BJ (cell line): ENCODE data around the gene HMG20B. TPM values are rescaled to one million over a fixed set of nuclear protein-coding genes. Genes with fewer than 3 reads are reported as not detected.

Experiments
- CTCF ChIA-PET: fragments of 350-600 bp; formaldehyde crosslinking; extraction: SDS; loops from one replicate; lab custom pipeline; 2021; ENCODE audit warnings: antibody characterized with exemption, inconsistent platforms; lab: Yijun Ruan, JAX
- POLR2A ChIA-PET: fragments of 300-600 bp; sonication (Branson Sonifier 250); formaldehyde crosslinking; extraction: SDS; loops from one replicate; lab custom pipeline; 2021; ENCODE audit warnings: antibody characterized with exemption; lab: Charles Lee
- DNase-seq: peaks from one replicate; pipeline ENCODE4 v3.0.0-alpha.2; 2011; ENCODE audit warnings: low read depth
- H3K27me3 ChIP-seq: 2 replicates; pipeline ENCODE4 v1.6.0; 2011; ENCODE audit warnings: low read length; ENCODE audit not compliant: control insufficient read depth, insufficient read depth
- H3K36me3 ChIP-seq: 2 replicates; pipeline ENCODE4 v1.5.1; 2011; ENCODE audit warnings: low read length; ENCODE audit not compliant: control insufficient read depth, insufficient read depth
- H3K4me3 ChIP-seq: 2 replicates; pipeline ENCODE4 v1.5.1; 2011; ENCODE audit warnings: low read depth, mild to moderate bottlenecking, control low read depth, low read length
- CTCF ChIP-seq: IDR thresholded peaks from 2 replicates; pipeline ENCODE4 v1.5.1; 2011; ENCODE audit warnings: low read depth, mild to moderate bottlenecking, control low read depth, inconsistent platforms, low read length, moderate library complexity; ENCODE audit not compliant: insufficient read depth
- polyA plus RNA-seq: library from polyadenylated mRNA; depleted of rRNA; stranded (reverse); fragments of >200 nt; gene quantifications from 2 replicates; pipeline ENCODE4 v1.2.3, GENCODE V29; 2011

Gene HMG20B
- polyA plus RNA-seq, 1 experiment: 54.2 TPM

- Histone ChIP-seq H3K27me3 (no peaks in the 10 kb centered on the region), H3K36me3 (peaks cover 15% of the 10 kb centered on the region), H3K4me3 (no peak overlapping the region)
- CTCF ChIA-PET: interaction anchor here (0.9 to 1.9 kb wide), 6 partner anchors 10 to 303 kb away, joined by 3 to 9 read pairs (median 3); partner anchors contain the start of gene GIPC3
- no peak for DNase-seq
- POLR2A ChIA-PET: no interaction called here
- no peak for TF ChIP-seq CTCF
Observed at GRCh38 chr19:3608079-3608641, 35.4 kb downstream of the HMG20B start.

- Histone ChIP-seq H3K4me3 (no peak overlapping the region), H3K27me3 (no peaks in the 10 kb centered on the region), H3K36me3 (peaks cover 15% of the 10 kb centered on the region)
- ChIA-PET CTCF (interaction anchor here (0.9 to 1.9 kb wide), 6 partner anchors 9 to 304 kb away, joined by 3 to 9 read pairs (median 4); partner anchors contain the start of gene GIPC3), POLR2A (interaction anchor here (0.5 kb wide), 1 partner anchor 46 kb away, joined by 12 read pairs; no protein-coding TSS in a partner anchor)
- no peak for DNase-seq
- no peak for TF ChIP-seq CTCF
Observed at GRCh38 chr19:3608750-3609322, 36.1 kb downstream of the HMG20B start.

GRCh38 chr19:3609779-3610719 is 37.3 kb downstream of the HMG20B start:
- no peak overlapping the region for H3K4me3 ChIP-seq
- POLR2A ChIA-PET: no interaction called here
- TF ChIP-seq CTCF: no peak
- CTCF ChIA-PET: interaction anchor here (1.3 to 1.9 kb wide), 2 partner anchors 8 to 63 kb away, joined by 4 to 9 read pairs; no protein-coding TSS in a partner anchor
- H3K36me3 ChIP-seq: peaks cover 16% of the 10 kb centered on the region
- no peaks in the 10 kb centered on the region for H3K27me3 ChIP-seq
- no peak for DNase-seq

GRCh38 chr19:3610745-3611717 is 38.3 kb downstream of the HMG20B start:
- Histone ChIP-seq H3K27me3 (no peaks in the 10 kb centered on the region), H3K4me3 (no peak overlapping the region), H3K36me3 (peaks cover 19% of the 10 kb centered on the region)
- DNase-seq: no peak
- TF ChIP-seq CTCF: no peak
- ChIA-PET POLR2A (no interaction called here), CTCF (no interaction called here)
